Panc1 (cell line): Measurements from ENCODE around the gene GMFB. TPM values are rescaled to one million over a fixed set of nuclear protein-coding genes. Genes with fewer than 3 reads are reported as not detected.

Experiments used
- ATAC-seq: fragments of 200-7000 bp; cut with Tn5 transposase; 2 replicates; pipeline ENCODE4 v1.9.1; 2020; ENCODE audit warnings: mild to moderate bottlenecking, moderate library complexity
- BruUV-seq: library from RNA; stranded (reverse); fragments of 400-500 nt; replicated peaks from 2 replicates; lab custom pipeline; 2021; lab: Mats Ljungman, UMichigan
- CTCF ChIA-PET: fragments of 300-600 bp; sonication (Branson Sonifier 250); formaldehyde crosslinking; loops from one replicate; lab custom pipeline; 2022; ENCODE audit warnings: antibody characterized with exemption; lab: Charles Lee
- POLR2A ChIA-PET: fragments of 300-600 bp; sonication (Branson Sonifier 250); formaldehyde crosslinking; loops from one replicate; lab custom pipeline; 2022; ENCODE audit warnings: antibody characterized with exemption; lab: Charles Lee
- DNase-seq: peaks from one replicate; pipeline ENCODE4 v3.0.0-alpha.2; 2010; ENCODE audit warnings: low read depth, low spot score
- H3K27ac ChIP-seq: 2 replicates; pipeline ENCODE4 v1.5.1; 2011; ENCODE audit warnings: mild to moderate bottlenecking, low read length, inconsistent platforms
- H3K27me3 ChIP-seq: fragments of 200-500 bp; sonication (Bioruptor generic); 2 replicates; pipeline ENCODE4 v1.6.0; 2014; ENCODE audit warnings: low read length, inconsistent platforms; ENCODE audit not compliant: control insufficient read depth, insufficient read depth
- H3K36me3 ChIP-seq: fragments of 200-500 bp; sonication (Bioruptor generic); 2 replicates; pipeline ENCODE4 v1.5.1; 2014; ENCODE audit warnings: inconsistent platforms, mild to moderate bottlenecking, low read length, moderate library complexity; ENCODE audit not compliant: control insufficient read depth, insufficient read depth
- H3K4me1 ChIP-seq: 2 replicates; pipeline ENCODE4 v1.5.1; 2011; ENCODE audit warnings: inconsistent platforms, mild to moderate bottlenecking, low read length, moderate library complexity; ENCODE audit not compliant: control insufficient read depth, insufficient read depth
- H3K4me3 ChIP-seq, 2 experiments: 2 replicates each; pipeline ENCODE4 v1.5.1; 2011 to 2012; ENCODE audit warnings: low read depth in 2 of 2, low read length in 2 of 2, mild to moderate bottlenecking in 2 of 2, inconsistent platforms in 1 of 2, moderate library complexity in 1 of 2
- H3K9me3 ChIP-seq: fragments of 200-500 bp; sonication (Bioruptor generic); 2 replicates; pipeline ENCODE4 v1.5.1; 2014; ENCODE audit warnings: low read depth, mild to moderate bottlenecking, inconsistent platforms, low read length, moderate library complexity; ENCODE audit not compliant: control insufficient read depth, insufficient read depth
- CTCF ChIP-seq: fragments of 450-650 bp; IDR thresholded peaks from 2 replicates; pipeline ENCODE4 v1.5.1; 2017; ENCODE audit warnings: mild to moderate bottlenecking
- POLR2AphosphoS5 ChIP-seq: IDR thresholded peaks from 2 replicates; pipeline ENCODE4 v1.6.1; 2012; ENCODE audit warnings: mild to moderate bottlenecking, low read depth, low read length, moderate library complexity
- REST ChIP-seq, 2 experiments: IDR thresholded peaks; 2 replicates each; pipeline ENCODE4 v1.6.1; 2011 to 2012; ENCODE audit warnings: low read depth in 2 of 2, control low read depth in 1 of 2, low read length in 1 of 2, mild to moderate bottlenecking in 1 of 2, moderate library complexity in 1 of 2; ENCODE audit not compliant: insufficient read depth in 1 of 2
- SIN3A ChIP-seq: IDR thresholded peaks from 2 replicates; pipeline ENCODE4 v1.6.1; 2012; ENCODE audit warnings: low read depth, mild to moderate bottlenecking, low read length, moderate library complexity, borderline replicate concordance; ENCODE audit not compliant: insufficient read depth
- TCF7L2 ChIP-seq: IDR thresholded peaks from 2 replicates; pipeline ENCODE4 v1.6.1; 2011; ENCODE audit warnings: mild to moderate bottlenecking, low read depth, low read length, inconsistent platforms
- in situ Hi-C: cut with HindIII; loops from 2 replicates; pipeline ENCODE4 v1.10.0; 2016; ENCODE audit warnings: low sequenced_read_pairs, low pct_unique_long_range_greater_than_20kb
- intact Hi-C: fragments of 100-400 bp; cut with micrococcal nuclease; formaldehyde crosslinking; loops from one replicate; pipeline ENCODE4 v1.10.0; 2022; ENCODE audit not compliant: unreplicated experiment
- total RNA-seq: library from RNA; stranded (reverse); gene quantifications from one replicate; pipeline ENCODE4 v1.2.1, GENCODE V29; 2021; ENCODE audit not compliant: unreplicated experiment

GMFB gene
- total RNA-seq, 1 experiment from 2014 or later = 54.2 TPM

- in situ Hi-C loops = no loop called here
- no peaks in the 10 kb centered on the region for H3K36me3 ChIP-seq
- H3K27me3 ChIP-seq = no peaks in the 10 kb centered on the region
- no peaks in the 10 kb centered on the region for H3K4me1 ChIP-seq
- no peak overlapping the region for H3K4me3 ChIP-seq
- H3K27ac ChIP-seq = no peak overlapping the region
- ATAC-seq (no peak), DNase-seq (no peak)
- intact Hi-C loops = no loop called here
- H3K9me3 ChIP-seq = peaks cover 6% of the 10 kb centered on the region; the same call in 1 of the 2 replicates
- ChIA-PET POLR2A (no interaction called here), CTCF (no interaction called here)
- no peak for TF ChIP-seq CTCF
- no peak for TF ChIP-seq SIN3A
- no peak for TF ChIP-seq POLR2AphosphoS5
- no peak for TF ChIP-seq TCF7L2
- TF ChIP-seq REST (IDR thresholded peaks at IDR 0.05; ENCODE audit: insufficient read depth in 1 of 2, low read depth in 2 of 2, low read length in 1 of 2) = no peak
- no TSS peak for BruUV-seq
These were observed 27.9 kb upstream of the GMFB start for GRCh38 chr14:54516709-54517108.

GRCh38 chr14:54515670-54516069, 26.9 kb upstream of the GMFB start:
- Histone ChIP-seq H3K9me3 (peaks cover 6% of the 10 kb centered on the region; the same call in 1 of the 2 replicates), H3K4me1 (peaks cover 4% of the 10 kb centered on the region), H3K27me3 (no peaks in the 10 kb centered on the region), H3K27ac (no peak overlapping the region), H3K4me3 (no peak overlapping the region), H3K36me3 (no peaks in the 10 kb centered on the region)
- ChIA-PET POLR2A (no interaction called here), CTCF (no interaction called here)
- no peak for ATAC-seq
- intact Hi-C loops (no loop called here), in situ Hi-C loops (no loop called here)
- DNase-seq = no peak
- TF ChIP-seq CTCF (no peak), REST (IDR thresholded peaks at IDR 0.05; ENCODE audit: insufficient read depth in 1 of 2, low read depth in 2 of 2, low read length in 1 of 2) (no peak), SIN3A (no peak), TCF7L2 (no peak), POLR2AphosphoS5 (no peak)
- BruUV-seq = no TSS peak
